NCI-H146 (cell line): ENCODE measurements around the gene PSORS1C2.
"Not testable (repeated sequence)": the region's sequence is repeated elsewhere in the genome, so short reads cannot be mapped to it uniquely, and the experiment has no call there.

Source experiments
- DNase-seq: peaks from one replicate; lab custom pipeline; 2025; lab: John Stamatoyannopoulos, UW

The PSORS1C2 gene

GRCh38 chr6:31165986-31166385 is 27.1 kb upstream of the PSORS1C2 start:
- DNase-seq, result no peak

- not testable (repeated sequence) for DNase-seq
These were observed 26.4 kb upstream of the PSORS1C2 start for GRCh38 chr6:31165064-31165832.

DNA sequence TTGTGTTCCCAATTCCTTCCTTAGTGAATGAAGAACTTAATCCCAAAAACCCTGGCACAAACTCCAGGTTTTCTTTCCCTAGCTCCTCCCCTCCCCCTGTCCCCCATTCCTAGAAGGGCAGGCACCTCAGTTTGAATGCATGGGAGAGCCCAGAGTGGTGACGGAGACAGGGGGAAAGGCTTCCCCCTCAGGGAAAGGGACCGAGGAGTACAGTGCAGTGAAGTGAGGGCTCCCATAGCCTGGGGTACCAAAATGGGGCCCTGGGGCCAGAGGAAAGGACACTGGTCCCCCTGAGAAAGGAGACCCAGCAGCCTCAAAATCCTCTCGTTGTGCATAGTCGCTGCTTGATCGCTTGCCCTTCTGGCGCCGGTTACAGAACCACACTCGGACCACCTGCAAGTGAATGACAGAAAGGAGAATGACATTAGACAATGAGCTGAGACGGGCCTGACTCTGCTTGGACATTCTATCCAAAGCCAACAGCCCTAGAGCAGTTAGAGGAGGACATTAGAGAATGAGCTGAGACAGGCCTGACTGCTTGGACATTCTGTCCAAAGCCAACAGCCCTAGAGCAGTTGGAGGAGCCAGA is 25.7 kb upstream of the PSORS1C2 start:
- DNase-seq, result not testable (repeated sequence)

DNA sequence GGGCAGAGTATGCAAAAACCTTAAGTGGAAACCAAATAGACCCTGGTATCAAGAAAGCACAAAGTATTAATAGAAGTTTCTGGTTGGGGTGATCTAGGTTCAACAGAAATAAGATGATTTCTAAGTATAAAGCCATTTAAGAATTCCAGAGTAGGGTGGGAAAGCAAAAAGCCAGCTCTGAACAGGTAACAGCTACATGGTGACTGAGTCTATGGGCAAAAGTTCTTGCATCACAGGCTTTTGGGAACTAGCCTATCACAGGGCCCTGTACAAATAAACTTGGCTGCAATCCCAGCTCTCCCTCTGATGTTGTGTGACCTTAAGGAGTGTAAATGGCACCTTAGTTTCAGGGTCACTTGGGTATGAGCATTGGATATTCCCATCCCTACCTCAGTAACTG is 25.1 kb upstream of the PSORS1C2 start:
- DNase-seq, result no peak

- no peak for DNase-seq
These were observed 23.7 kb upstream of the PSORS1C2 start for GRCh38 chr6:31162463-31163165.

DNA sequence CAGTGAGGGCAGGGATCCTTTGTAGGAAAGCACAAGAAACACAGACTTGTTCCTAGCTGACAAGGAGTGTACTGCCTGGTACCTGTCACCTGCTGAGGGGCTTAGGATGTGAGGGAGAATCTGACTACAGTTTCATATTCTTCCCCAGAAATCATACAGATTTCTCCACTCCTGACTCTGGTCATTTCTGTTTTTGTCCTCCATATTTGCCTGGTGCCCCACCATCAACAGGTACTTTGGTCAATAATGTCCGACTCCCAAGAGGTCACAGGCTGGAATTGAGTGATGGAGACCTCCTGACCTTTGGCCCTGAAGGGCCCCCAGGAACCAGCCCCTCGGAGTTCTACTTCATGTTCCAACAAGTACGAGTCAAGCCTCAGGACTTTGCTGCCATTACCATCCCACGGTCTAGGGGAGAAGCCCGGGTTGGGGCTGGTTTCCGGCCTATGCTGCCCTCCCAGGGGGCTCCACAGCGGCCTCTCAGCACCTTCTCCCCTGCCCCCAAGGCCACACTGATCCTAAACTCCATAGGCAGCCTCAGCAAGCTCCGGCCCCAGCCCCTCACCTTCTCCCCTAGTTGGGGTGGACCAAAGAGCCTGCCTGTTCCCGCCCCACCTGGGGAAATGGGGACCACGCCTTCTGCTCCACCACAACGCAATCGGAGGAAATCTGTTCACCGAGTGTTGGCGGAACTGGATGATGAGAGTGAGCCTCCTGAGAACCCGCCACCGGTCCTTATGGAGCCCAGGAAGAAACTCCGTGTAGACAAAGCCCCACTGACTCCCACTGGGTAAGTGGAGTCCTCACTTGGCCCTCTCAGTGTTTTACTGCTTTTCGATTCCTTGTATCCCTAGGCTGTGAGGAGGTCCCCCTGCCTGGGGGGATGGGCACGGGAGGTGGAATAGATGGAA is 22.6 kb upstream of the PSORS1C2 start:
- DNase-seq, result no peak

DNA sequence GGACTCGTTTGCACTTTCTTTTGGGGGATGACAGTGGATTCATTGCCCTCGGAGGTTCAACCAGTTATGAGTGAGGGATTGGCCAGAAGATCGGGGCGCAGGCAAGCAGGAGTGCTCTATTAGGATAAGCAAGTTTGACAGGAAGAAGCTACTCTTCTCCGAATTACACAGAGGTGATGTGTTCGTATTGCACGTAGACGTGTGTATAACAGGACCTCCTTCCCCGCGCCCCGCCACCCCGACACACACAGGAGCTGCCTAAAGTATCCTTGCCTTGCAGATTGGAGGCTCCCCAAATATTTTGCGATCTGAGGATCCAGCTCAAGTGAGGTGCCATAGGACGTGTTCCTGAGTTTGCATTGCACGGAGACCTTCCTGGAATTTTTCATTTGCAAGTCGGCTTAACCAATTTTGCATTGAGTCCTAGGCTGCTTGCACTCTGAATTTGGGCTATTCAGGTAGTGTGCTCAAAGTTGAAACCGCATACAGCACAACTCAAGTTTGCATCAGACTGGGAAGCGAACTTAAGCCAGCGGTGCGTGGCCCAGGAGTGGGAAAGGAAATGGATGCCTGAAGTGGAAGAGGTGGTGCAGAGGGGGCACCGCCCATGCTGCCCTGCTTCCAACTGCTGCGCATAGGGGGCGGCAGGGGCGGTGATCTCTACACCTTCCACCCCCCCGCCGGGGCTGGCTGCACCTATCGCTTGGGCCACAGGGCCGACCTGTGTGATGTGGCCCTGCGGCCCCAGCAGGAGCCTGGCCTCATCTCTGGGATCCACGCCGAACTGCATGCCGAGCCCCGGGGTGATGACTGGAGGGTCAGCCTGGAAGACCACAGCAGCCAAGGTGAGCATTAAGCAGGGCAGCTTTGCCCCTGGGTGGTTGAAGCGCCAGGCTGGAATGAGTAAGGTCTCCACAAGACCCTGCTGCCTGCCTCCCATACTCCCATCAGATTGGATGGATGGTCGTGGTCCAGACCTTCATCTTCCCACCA is 20.3 kb upstream of the PSORS1C2 start:
- DNase-seq, result peak; percentile 47

DNA sequence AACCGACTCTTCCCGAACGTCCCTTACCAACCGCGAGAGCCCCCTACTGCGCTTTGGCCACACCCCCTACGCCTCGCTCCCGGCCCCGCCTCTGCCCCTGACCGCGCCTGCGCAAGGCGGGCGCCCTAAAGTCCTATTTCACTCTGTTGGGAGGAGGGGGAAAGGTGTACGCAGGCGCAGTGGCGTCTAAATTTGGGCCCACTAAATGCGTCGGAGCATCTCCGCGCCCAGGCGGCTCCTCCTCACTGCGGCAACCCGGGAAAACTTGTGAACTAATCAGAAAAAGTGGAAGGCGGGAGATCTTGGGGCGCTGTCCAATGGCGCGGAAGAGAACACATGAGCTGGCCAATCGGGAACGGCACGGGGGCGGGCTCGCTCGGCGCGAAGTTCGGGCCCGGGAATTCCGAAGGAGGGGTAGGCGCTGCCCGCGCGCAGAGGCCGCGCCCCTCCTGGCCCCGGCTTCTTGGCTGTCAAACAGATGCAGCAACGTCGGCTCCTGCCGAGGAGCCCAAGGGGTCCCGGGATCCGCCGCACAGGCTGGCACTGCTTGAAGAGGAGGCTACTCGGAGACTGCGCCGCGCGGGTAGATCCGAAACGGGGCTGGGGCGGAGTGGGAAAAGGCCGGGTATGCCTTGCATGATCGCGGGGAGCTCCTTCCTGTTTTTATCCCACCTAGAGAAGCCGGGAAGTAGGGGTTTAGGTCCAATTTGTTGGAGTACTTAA is 19.4 kb upstream of the PSORS1C2 start, which contains the start of gene TCF19:
Gene TCF19 (plus strand): TSS at position 450 of the 723 bp plus-strand sequence. CDS start 881 bp downstream, outside the sequence.
- peak; percentile 98 for DNase-seq

DNA sequence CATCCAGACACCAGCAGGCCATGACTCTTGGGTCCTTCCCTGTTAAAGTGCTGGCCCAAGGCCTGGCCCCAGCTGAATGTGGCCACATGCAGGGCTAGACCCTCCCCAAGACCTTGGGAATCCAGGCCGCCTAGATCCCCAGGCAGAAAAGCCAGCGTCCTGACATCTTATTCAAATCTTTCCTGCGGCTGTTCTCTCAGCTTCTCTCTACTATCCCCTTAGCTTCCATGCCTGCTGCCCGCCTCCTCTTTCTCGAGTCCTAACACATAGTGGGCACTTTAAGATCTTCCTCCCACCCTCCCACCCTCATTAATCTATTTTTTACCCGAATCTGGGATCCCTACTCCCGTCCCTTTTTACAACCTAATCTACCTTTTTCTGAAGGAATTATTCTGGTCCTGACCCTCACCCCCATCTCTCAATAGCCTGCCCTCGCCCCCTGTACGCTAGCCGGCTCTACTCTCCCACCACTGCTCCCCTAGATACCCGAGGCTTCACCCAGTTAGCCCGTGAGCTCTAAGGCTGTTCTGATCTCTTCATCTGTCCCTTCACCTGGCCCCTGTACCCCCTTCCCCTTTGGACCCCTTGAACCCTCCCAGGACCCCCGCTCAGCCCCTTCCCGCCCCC is 18.8 kb upstream of the PSORS1C2 start, which contains the start of gene CCHCR1:
Gene CCHCR1 (minus strand): TSS at position 290 of the 627 bp plus-strand sequence. CDS start 202 bp downstream, at position 88.
- no peak for DNase-seq

DNA sequence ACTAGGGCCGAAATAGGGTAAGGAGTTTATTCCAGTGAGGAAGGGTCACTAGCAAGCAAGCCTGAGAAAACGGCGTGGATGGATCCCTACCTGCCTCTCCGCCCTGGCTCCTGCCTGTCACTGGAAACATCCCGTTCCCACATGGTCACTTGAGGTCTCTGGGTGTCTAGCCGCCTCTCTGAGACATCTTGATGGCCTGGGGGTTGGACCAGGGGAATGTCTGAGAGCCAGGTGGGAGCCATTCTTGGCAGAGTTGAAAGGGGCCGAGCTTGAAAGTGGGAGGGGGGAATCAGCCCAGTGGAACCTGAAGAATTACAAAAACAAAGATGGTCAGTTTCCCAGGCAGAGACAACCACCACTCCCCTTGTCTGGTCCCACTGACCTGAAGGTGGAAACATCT is 17.8 kb upstream of the PSORS1C2 start:
- no peak for DNase-seq

DNA sequence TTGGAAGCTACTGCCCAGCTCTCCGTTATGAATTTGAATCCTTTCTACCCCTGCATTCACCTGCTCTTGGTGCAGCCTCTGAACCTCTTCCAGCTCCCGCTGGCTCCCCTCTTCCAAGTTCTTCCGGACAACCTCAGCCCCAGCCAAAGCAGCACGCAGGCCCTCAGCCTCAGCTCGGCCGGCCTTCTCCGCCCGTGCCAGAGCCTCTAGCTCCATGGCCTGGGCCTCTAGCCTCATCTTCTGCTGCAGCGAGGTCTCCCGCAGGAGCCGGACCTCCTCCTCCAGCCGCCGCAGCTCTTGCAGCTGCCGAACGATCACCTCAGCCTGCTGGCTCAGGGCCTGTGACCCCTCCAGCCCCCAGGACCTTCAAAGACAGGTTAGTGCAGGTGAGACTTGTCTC is 15.6 kb upstream of the PSORS1C2 start:
- DNase-seq, result no peak

DNA sequence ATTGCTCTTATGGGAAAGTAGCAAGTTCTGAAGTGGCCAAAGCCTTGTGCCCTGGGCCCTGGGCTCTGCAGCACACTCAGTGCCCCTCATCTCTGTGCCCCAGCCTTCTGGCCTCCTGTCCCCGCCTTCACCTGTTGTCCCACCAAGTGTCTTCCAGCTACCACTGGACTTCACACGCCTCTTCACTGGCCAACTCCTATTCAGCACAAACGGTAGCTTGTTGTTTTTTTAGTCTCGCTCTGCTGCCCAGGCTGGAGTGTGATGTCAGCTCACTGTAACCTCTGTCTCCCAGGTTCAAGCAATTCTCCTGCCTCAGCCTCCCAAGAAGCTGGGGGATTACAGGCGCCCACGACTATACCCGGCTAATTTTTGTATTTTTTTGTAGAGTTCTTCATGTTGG is 13.9 kb upstream of the PSORS1C2 start:
- DNase-seq, result no peak

DNA sequence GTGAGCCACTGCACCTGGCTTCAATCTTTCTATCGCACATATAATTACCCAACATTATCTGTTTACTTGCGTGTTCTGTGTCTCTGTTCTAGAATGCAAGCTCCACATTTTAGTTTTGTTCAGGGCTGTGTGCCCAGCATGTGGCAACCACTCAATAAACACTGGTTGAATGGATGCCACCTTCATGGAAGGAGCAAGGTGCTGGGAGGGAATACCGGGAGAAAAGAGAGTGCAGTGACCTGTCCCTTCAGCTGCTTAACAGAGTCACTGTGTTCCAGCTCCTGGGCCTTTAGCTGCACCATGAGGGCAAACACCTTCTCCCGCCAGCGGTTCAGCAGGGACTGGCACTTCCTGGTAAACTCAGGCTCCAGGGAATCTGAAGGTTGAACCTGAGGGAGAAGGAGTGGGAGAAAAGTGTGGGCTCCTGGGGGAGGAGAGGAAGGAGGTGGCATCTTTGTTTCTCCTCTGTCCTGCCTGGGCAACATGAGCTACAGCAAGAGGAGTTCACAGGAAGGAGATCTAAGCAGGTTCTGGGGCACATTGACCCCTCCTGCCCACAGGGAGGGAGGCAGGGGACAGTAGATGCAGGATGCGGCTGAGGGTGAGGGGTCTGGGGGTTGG is 11.1 kb upstream of the PSORS1C2 start:
- no peak for DNase-seq

GRCh38 chr6:31145386-31145785 is 6.5 kb upstream of the PSORS1C2 start:
- no peak for DNase-seq

DNA sequence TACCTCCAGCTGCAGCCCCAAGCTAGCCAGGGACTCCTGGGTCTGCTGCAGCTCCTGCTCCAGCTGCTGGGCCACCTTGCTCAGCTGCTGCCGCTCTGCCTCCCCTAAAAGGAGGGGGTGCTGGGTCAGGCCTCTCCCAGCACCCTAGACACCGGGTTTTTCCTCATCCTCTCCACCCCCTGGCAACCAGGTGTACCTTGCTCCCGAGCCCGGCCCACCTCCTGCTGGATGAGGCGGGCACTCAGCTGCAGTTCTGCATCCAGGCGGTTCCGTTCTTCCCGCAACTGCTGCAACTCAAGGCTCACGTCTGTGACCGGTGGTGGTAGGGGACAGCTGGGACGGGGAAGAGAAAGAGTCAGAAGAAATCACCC is 6.1 kb upstream of the PSORS1C2 start:
- no peak for DNase-seq

- no peak for DNase-seq
These were observed 5.6 kb upstream of the PSORS1C2 start for GRCh38 chr6:31144296-31144969.

DNA sequence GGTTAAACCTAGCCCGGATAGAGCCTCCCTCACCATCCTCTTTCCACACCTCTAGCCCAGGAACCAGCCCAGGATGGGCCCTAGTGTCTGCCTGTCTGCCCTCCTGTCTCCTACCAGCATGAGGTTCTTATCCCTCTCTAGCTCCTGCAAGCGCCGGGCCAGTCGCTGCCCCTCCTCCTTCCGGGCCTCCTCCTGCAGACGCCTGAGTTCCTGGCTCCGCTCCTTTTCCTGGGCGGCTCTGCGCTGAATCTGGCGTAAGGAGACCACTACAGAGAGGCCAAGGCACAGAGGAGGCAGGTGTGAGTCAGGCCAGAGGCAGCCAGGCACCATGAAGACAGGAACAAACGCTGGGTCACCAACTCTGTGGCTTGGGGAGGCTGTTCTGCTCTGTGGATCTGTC is 4.3 kb upstream of the PSORS1C2 start:
- DNase-seq, result no peak

DNA sequence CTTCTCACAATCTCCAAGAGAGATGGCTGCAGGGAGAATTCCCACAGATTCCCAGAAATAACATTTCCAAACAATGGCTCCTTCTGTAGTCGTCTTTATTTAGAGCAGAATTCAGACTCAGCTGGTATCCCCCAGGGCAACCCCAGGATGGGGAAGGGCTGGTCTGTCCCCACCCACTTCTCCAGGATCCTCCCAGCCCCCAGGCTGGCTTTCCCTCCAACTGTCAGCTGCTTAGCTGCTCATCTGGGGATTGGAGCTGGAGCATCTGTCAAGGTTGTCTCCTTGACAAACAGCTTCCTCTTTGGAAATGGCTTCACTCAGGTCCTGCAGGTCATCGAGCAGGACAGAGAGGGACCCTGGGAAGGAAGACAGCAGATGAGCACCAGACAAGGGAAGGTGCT is 3.5 kb upstream of the PSORS1C2 start:
- DNase-seq, result no peak
